GM19351 (cell line): ENCODE results near the gene RBBP4.

ENCODE experiments used
- ATAC-seq: cut with Tn5 transposase; IDR thresholded peaks from one replicate; pipeline ENCODE4 v1.9.1; 2021; ENCODE audit warnings: mild to moderate bottlenecking, moderate library complexity; ENCODE audit not compliant: unreplicated experiment

The RBBP4 gene

DNA sequence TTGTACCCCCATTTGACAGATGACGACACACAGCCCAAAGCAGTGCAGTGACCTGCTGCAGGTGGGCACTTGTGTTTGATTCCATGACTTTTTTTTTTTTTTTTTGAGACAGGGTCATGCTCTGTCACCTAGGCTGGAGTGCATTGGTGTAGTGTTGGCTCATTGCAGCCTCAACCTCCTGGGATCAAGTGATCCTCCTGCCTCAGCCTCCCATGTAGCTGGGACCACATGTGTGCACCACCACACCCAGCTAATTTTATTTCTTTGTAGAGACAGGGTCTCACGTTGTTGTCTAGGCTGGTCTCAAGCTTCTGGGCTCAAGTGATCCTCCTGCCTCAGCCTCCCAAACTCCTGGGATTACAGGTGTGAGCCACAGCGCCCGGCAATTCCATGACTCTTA is 66.5 kb downstream of the RBBP4 start:
- ATAC-seq = no peak

DNA sequence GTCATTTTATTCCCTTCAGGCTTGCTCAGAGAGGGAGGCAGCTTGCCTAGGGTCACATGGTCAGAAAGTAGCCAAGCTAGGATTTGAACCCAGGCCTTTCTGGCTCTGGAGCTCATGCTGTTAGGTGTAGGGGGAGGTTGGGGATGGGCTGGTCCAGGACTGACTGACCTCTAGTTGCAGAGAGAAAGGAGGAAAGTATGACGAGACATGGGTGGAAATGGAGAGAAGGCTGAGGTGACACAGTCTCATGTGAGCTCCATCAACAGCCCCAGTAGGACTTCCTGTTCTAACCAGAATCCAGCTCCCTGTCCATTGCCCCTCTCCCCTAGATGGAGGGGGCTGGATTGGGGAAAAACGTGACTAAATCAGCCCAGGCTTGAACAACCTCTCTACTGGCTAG is 67.0 kb downstream of the RBBP4 start:
- no peak for ATAC-seq

DNA sequence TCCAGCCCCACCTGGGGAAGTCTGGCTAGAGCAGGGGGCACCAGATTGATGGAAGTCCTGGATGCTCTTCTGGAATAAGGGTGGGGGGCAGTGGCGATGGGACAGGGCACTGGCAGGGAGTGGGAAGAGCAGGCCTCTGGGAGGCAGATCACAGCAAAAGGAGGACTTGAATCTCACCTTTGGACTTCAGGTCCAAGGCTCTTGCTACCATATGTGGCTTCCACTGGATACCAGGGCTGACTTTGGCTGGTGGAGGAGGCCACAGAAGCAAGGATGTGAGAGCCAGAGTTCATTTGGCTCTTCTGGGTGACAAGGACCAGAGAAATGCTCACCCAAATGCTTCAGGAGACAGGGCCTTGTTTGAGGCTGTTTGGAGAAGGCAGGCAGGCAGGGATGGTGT is 67.5 kb downstream of the RBBP4 start:
- ATAC-seq = no peak

- no peak for ATAC-seq
Observed at GRCh38 chr1:32719681-32720275, 68.8 kb downstream of the RBBP4 start.

DNA sequence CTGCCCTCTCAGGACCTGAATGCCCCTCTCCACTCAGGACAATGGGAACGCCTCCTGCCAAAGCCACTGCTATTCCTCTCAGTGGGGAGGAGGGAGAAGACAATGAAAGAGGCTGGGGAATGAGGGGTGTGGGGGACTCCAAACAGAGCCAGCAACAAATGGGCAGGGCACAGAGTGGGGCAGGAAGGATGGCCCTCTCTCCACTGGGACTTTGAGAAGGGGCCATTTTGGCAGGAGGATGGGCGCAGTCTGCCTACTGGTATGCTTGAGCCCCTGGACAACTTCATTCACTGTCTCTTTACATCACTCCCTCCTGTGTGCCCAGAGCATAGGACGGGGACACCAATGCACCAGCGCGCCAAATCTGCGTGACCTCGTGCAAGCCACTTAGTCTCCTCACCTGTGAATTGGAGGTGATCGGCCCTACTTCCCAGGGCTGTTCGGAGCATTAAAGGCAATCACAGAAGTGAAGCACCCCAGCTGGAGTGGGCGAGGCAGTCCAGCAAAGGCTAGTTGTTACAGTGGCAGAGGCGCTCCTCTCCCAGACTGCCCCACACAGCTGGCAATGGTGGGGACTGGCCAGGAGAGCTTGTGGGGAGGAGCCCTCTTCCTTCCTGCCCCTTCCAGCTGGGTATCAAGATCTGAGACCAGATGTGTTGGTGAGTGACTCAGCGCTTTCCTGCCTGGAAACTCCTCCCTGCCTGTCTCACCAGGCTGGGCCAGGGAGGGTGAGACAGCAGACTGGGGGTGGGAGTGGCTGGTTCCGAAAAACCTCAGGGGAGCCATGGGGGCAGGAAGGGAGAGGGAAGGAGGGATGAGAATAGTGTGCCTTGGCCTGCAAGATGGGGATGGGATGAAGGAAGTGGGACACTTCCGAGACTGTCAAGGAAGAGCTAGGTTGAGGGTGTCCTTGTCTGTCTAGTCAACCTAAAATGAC is 73.9 kb downstream of the RBBP4 start:
- ATAC-seq = no peak

GRCh38 chr1:32725615-32725982 is 74.6 kb downstream of the RBBP4 start:
- ATAC-seq = no peak

- no peak for ATAC-seq
Observed at GRCh38 chr1:32727876-32728275, 76.9 kb downstream of the RBBP4 start.

GRCh38 chr1:32728413-32729077 is 77.5 kb downstream of the RBBP4 start:
- ATAC-seq = no peak

- ATAC-seq = no peak
Observed at GRCh38 chr1:32729254-32730046, 78.4 kb downstream of the RBBP4 start.

- no peak for ATAC-seq
Observed at GRCh38 chr1:32733582-32734321, 82.7 kb downstream of the RBBP4 start.
